Effector CD4-positive, alpha-beta T cell (primary cell): ENCODE measurements around the gene RRAGD.

Experiments
- DNase-seq: peaks from one replicate; pipeline ENCODE4 v3.0.0-alpha.2; 2020

Gene RRAGD

DNA sequence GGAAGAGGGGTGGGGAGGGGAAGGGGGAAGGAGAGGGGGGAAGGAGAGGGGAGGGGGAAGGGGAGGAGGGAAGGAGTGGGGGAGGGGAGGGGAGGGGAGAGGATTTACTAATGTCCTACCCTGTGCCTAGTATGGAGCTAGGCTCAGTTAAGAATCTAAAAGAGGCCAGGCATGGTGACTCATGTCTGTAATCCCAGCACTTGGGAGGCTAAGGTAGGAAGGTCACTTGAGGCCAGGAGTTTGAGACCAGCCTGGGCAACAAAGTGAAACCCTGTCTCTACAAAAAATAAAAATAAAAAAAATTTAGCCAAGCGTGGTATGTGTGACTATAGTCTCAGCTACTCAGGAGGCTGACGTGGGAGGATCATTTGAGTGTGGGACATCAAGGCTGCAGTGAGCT, 72.5 kb downstream of the RRAGD start:
- DNase-seq, result no peak

DNA sequence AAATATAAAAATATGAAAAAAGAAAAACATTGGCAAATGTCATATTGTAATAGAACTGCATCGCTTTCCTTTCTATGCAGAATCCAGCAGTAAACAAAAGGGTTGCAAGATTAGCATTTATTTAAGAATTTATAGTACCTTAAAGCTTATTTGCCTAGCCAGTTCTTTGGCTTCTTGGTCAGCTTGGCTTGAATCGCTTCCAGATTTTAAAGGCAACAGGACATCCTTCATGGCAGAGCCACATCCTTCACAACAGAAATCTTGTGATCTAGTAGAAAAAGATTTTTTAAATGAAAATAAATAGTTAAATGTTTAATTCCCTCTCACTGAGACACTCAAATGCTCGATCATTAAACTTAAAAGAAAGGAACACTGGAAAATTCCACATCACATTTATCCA, 76.9 kb downstream of the RRAGD start:
- no peak for DNase-seq

DNA sequence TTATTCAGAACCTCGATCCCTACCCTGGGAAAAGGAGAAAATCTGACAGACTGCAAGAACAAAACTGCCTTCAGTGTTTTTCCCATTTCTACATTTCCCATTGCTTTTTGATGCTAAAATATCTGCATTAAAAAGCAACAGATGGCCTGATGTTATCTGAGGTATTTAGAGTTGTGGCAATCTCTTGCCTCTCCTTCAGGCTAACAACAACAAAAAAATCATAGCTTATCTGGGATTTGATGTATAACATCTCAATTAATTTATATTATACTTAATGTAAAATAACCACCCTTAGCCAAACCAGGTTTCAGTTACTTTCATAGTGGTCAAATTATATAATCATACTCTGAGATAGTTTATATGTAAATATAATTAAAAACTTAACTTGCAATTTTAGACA, 81.2 kb downstream of the RRAGD start:
- DNase-seq, result no peak

DNA sequence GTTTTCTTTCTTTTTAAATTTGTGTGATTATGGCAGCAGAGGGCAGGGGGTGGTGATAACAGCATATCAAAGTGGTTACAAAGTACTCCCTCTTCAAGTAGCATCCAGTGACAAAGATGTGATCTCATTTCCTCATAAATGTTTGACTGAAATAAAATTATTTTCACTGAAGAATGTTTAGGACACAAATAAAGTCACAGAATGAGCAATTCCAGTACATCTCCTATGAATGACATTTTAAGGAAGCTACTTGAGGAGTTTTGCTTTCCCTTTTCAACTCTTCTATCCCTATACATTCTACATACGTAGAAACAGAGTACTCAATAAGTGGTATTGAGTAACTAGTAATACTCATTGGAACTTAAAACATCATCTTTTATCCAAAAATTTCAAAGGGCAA, 83.1 kb downstream of the RRAGD start:
- no peak for DNase-seq

DNA sequence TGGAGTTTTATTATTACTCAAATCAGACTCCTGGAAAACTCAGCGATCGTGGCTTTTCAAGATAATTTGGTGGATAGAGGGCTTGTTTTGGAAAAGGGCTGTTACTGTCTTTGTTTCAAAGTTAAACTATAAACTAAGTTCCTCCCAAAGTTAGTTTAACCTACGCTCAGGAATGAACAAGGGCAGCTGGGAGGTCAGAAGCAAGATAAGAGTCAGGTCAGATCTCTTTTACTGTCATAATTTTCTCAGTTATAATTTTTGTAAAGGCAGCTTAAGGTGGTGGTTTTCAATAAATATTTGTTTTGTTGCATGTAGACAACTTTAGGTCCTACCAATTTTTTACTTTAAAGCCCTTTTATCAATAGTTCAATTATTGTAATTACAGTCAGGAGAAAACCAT, 87.8 kb downstream of the RRAGD start:
- no peak for DNase-seq

DNA sequence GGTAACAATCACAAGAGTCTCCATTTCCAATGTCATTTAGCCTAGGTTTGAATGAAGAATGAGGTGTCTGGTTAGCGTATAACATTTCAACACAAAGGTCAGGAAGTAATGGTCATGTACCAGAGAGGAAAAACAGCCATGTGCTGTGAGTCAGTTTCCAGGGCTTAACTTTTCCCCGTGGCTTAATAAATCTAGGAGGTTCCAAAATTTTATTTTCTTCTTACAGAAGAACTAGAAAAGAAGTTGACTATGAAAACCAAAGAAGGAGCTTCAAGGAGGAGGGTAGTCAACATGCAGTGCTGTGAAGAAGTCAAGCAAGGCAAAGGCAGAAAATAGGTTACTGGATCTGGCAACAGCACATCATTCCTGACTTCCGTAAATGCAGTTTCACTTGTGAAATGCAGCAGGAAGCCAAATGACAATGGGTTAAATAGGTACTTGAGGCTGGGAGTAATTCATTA, 88.5 kb downstream of the RRAGD start:
- no peak for DNase-seq

DNA sequence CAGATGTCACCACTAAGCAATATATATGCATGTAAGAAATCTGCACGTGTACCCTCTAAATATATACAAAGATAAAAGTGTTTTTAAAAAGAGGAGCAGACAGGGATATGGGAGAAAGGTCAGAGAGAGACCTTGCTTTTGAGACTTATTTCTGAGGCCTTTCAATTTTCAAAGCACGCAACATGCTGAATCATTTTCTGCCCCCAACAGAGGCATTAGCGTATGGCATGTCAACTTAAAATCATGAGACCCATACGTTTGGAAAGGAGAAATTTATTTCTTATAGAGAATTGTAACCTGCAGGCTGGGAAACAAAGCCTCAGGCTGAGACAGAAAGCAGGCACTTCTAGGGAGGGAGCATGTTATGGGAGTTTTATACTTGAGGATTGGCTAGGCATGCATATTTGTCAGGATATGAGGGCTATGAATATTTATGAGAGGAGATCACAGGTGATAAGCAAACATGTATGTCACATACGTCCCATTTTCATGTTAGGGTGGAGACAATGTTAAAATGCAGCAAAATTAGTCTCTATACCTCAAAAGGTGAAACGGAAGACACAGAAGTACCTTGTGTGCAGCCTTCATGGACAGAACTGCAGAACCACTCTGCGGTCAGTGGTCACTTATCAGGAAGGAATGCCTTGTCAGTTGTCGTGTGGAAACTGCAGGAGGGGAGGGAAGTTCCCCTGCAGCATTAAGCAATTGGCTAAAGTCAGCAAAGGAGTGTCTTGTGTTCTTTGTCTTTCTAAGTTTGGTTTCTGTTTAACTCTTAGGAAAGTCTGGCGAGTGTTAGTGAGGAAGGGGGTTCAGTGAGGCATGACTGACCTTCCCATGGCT, 90.7 kb downstream of the RRAGD start:
- DNase-seq, result no peak

DNA sequence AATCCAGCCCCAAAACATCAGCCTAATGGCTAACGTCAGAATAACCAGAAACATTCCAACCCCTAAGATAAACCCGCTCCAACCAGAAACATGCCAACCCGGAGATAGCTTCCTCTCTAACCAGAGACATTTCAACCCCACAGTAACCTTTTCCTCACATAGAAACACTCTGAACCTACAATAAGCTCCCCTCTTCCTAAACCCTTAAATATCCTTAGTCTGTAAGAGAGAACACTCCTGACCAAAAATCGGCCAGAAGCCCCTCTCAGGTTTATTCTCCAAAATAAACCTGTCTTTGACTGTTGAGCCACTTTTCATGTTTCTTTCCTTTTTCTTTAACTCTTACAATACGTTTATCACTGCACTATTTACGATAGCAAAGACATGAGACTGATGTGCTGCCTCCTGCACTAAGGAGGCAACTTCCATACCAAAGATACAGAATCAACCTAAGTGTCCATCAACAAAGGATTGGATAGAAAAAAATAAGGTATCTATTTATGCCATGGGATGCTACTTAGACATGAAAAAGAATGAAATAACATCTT, 92.0 kb downstream of the RRAGD start:
- no peak for DNase-seq

DNA sequence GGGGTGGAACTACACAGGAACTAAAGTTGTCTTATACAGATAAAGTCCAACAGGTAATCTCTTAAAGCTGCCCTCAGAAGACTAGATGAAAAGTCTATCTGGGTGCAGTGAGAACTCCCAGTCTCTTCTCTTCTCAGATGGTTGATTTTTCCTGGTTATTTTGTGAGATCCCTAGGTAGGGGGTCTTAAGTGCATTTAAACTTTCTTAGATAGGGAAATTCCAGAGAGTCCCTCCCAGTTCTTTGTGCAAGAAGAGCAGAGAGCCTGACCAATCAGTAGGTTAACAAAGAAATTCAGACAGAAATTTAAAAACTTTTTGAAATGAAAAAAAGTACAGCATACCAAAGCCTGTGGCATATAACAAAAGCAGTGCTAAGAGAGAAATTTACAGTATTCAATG, 95.0 kb downstream of the RRAGD start:
- no peak for DNase-seq

DNA sequence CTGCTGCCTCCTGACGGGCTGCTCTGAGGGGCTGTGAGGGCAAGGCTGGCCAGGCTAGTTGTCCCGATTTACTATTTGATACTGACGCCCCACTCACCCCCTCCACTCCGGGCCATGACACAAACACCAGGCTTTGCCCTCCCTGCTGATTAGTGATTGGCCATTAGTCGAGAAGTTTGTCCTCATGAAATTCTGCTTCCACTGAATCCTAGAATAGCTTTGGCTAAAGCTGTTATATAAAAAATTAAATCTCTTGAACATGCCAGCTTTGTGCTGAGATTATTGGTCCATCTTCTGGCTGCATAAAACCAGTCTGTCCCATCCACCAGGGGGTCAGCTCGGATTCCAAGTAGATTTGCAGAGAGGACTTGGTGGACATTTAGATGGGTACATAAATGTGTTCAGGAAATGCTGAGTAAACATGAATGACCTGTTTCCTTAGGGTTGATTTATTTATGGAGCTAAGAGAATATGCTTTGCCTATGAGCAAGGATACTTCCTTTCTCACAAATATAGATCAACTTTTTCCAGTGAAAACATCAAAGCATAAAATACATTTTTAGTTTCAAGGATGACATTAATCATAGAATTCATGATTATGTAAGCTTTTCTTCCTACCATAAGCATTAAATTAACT, 96.7 kb downstream of the RRAGD start, which contains the start of gene GABRR2:
TSS of gene GABRR2 (minus strand) at position 51 of the 637 bp plus-strand sequence. CDS start 134 bp downstream, outside the sequence.
- no peak for DNase-seq

DNA sequence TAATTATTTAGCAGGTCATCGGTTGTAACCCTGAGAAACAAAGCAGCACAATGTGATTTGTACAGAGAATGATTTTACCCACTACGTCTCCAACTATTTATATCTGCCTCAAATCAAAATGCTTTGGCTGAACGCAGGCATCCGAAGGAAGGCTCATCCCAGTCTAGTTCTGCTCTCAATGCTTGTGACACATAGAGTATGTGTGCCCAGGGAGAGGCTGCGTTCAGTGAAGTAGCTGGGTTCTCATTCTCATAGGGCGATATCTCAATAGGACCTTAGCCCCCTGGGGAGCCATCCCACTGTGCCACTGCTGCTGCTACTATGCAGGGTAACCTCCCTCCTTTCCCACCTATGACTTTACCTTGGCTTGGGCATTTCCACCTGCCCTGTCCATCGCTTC, 97.4 kb downstream of the RRAGD start:
- no peak for DNase-seq
